ENCODE measurements around the gene IRAK3.
"Not testable (repeated sequence)": the region's sequence is repeated elsewhere in the genome, so short reads cannot be mapped to it uniquely, and the experiment has no call there.

IRAK3 gene

DNA sequence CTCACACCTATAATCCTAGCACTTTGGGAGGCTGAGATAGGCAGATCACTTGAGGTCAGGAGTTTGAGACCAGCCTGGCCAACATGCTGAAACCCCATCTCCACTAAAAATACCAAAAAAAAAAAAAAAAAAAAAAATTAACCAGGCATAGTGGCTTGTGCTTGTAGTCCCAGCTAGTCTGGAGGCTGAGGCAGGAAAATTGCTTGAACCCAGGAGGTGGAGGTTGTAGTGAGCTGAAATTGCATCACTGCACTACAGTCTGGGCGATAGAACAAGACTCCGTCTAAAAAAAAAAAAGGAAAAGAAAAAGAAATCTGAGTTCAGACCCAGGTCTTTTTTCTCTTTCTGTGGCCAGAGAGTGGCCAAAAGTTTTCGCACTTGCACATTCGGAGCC, 47.3 kb downstream of the IRAK3 start:
- peaks cover 29% of the 10 kb centered on the region for H3K4me1 ChIP-seq (ENCODE audit: control insufficient read depth, insufficient read depth, low read length)
- H3K9me3 ChIP-seq (ENCODE audit: control insufficient read depth, low read length); H3K36me3 ChIP-seq (ENCODE audit: control insufficient read depth, insufficient read depth, low read length); H3K4me3 ChIP-seq (ENCODE audit: insufficient read depth, low read depth, low read length); H3K27ac ChIP-seq (ENCODE audit: insufficient read depth, low read depth, low read length, poor library complexity, severe bottlenecking); H3K27me3 ChIP-seq (ENCODE audit: control insufficient read depth, insufficient read depth, low read length, poor library complexity, severe bottlenecking): not testable (repeated sequence)
- WGBS, 2 experiments = 93 to 96% methylated on average over 4 of the region's 4 CpGs

GRCh38 chr12:66236969-66237368, 48.0 kb downstream of the IRAK3 start:
- 92 to 94% methylated on average over 2 of the region's 2 CpGs for WGBS, 2 experiments
- Histone ChIP-seq H3K4me3 (ENCODE audit: insufficient read depth, low read depth, low read length) (no peak overlapping the region), H3K36me3 (ENCODE audit: control insufficient read depth, insufficient read depth, low read length) (no peaks in the 10 kb centered on the region), H3K4me1 (ENCODE audit: control insufficient read depth, insufficient read depth, low read length) (peaks cover 32% of the 10 kb centered on the region), H3K27me3 (ENCODE audit: control insufficient read depth, insufficient read depth, low read length, poor library complexity, severe bottlenecking) (peaks cover 9% of the 10 kb centered on the region), H3K9me3 (ENCODE audit: control insufficient read depth, low read length) (no peaks in the 10 kb centered on the region), H3K27ac (ENCODE audit: insufficient read depth, low read depth, low read length, poor library complexity, severe bottlenecking) (no peak overlapping the region)

GRCh38 chr12:66237505-66238175, 48.6 kb downstream of the IRAK3 start:
- Histone ChIP-seq H3K36me3 (ENCODE audit: control insufficient read depth, insufficient read depth, low read length) (no peaks in the 10 kb centered on the region), H3K9me3 (ENCODE audit: control insufficient read depth, low read length) (no peaks in the 10 kb centered on the region), H3K27ac (ENCODE audit: insufficient read depth, low read depth, low read length, poor library complexity, severe bottlenecking) (no peak overlapping the region), H3K4me3 (ENCODE audit: insufficient read depth, low read depth, low read length) (no peak overlapping the region), H3K4me1 (ENCODE audit: control insufficient read depth, insufficient read depth, low read length) (peaks cover 32% of the 10 kb centered on the region), H3K27me3 (ENCODE audit: control insufficient read depth, insufficient read depth, low read length, poor library complexity, severe bottlenecking) (peaks cover 9% of the 10 kb centered on the region)
- 73 to 80% methylated on average over 2 of the region's 2 CpGs for WGBS, 2 experiments

- 0 to 14% methylated on average over 1 of the region's 1 CpG for whole genome bisulfite sequencing, 2 experiments
- H3K4me1 ChIP-seq (ENCODE audit: control insufficient read depth, insufficient read depth, low read length) = peaks cover 32% of the 10 kb centered on the region
These were observed 50.3 kb downstream of the IRAK3 start for GRCh38 chr12:66239295-66239694.

DNA sequence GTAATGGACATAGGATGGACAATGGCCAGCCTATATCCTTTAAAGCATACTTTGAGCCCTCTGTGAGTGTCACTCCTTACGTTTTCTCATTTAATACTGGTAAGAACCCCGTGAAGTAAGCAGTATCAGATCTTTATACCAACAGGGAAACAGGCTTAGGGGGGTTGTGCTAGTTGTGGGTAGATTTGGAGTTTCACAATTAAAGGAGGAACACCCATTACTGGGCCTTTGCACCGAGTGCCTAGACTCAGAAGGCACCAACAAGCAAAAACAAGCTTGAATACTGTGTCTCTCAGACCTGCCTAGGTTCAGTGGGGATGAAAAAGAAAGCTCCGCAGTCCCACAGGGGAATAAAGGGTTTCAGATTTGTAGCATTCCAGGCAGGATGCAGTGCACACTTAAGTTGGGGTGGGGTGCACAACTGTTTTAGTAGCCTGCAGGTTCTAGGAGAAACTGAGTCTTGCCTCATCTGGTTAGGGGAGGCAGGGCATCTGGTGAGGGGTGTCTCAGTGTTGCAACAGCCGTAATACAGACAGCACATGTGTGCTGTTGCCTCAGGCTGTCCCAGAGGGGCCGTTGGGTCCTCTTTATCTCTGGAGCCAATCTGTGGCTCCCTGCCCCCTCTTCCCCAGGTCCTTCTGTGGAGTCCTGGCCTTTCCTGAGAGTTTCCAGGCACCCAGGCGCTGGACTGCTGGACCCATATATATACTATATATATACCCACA, 51.2 kb downstream of the IRAK3 start:
- no peaks in the 10 kb centered on the region for H3K36me3 ChIP-seq (ENCODE audit: control insufficient read depth, insufficient read depth, low read length)
- H3K27ac ChIP-seq (ENCODE audit: insufficient read depth, low read depth, low read length, poor library complexity, severe bottlenecking) = no peak overlapping the region
- no peaks in the 10 kb centered on the region for H3K9me3 ChIP-seq (ENCODE audit: control insufficient read depth, low read length)
- peaks cover 32% of the 10 kb centered on the region for H3K4me1 ChIP-seq (ENCODE audit: control insufficient read depth, insufficient read depth, low read length)
- no peak overlapping the region for H3K4me3 ChIP-seq (ENCODE audit: insufficient read depth, low read depth, low read length)
- 90 to 93% methylated on average over 6 of the region's 7 CpGs for WGBS, 2 experiments
- peaks cover 9% of the 10 kb centered on the region for H3K27me3 ChIP-seq (ENCODE audit: control insufficient read depth, insufficient read depth, low read length, poor library complexity, severe bottlenecking)

More at GRCh38 chr12:66239295-66239694, 50.3 kb downstream of the IRAK3 start:
- Histone ChIP-seq H3K27ac (ENCODE audit: insufficient read depth, low read depth, low read length, poor library complexity, severe bottlenecking) (no peak overlapping the region), H3K9me3 (ENCODE audit: control insufficient read depth, low read length) (no peaks in the 10 kb centered on the region), H3K36me3 (ENCODE audit: control insufficient read depth, insufficient read depth, low read length) (no peaks in the 10 kb centered on the region), H3K27me3 (ENCODE audit: control insufficient read depth, insufficient read depth, low read length, poor library complexity, severe bottlenecking) (peaks cover 9% of the 10 kb centered on the region), H3K4me3 (ENCODE audit: insufficient read depth, low read depth, low read length) (no peak overlapping the region)

DNA sequence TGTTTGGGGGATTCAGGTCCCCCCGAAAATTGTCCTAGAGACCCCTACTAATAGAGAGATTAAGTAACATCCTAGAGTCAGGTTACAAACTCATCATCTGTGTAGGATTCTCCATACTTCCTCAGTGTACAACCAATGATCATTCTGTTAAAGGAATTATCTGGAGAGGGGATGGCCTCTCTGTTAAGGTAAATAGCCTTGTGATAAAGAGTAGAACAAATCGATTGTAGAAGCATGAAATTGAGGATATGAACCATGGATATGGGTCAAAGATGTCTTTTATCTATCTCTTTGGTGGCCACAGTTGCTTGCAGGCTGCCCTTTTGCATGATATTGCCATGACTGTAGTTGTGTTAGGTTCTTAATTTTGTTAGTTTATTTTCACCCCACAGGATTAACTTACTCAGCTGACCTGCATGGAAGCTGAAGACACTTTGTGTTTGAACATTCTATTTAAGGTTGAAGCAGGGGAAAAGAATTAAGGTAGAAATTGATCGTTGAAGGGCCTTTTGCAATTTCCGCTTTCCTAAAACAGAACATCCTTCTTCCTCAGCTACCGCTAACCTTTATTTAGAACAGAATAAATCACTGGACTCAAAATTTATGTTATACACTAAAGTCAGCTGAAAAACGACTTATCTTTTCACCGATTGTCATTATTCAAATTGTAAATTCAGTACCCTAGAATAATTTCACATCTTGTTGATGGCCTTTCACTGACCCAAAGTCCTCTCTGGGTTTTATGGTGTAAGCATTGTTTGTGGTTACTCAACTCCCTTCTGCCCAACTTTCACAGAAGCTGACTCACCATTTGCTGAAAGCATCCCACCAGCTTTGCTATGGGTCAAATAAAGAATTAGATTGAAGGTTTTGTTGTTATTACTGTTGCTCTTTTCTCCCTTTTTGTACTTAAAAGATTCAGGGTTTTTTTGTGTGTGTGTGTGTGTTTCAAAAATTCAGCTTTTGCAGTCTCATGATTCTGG, 52.3 kb downstream of the IRAK3 start:
- Histone ChIP-seq H3K9me3 (ENCODE audit: control insufficient read depth, low read length) (no peaks in the 10 kb centered on the region), H3K4me1 (ENCODE audit: control insufficient read depth, insufficient read depth, low read length) (peaks cover 32% of the 10 kb centered on the region), H3K36me3 (ENCODE audit: control insufficient read depth, insufficient read depth, low read length) (no peaks in the 10 kb centered on the region), H3K27ac (ENCODE audit: insufficient read depth, low read depth, low read length, poor library complexity, severe bottlenecking) (no peak overlapping the region), H3K4me3 (ENCODE audit: insufficient read depth, low read depth, low read length) (no peak overlapping the region), H3K27me3 (ENCODE audit: control insufficient read depth, insufficient read depth, low read length, poor library complexity, severe bottlenecking) (peaks cover 3% of the 10 kb centered on the region)
- WGBS, 2 experiments = 89 to 95% methylated on average over 7 of the region's 7 CpGs

- Histone ChIP-seq H3K27me3 (ENCODE audit: control insufficient read depth, insufficient read depth, low read length, poor library complexity, severe bottlenecking) (no peaks in the 10 kb centered on the region), H3K36me3 (ENCODE audit: control insufficient read depth, insufficient read depth, low read length) (no peaks in the 10 kb centered on the region), H3K27ac (ENCODE audit: insufficient read depth, low read depth, low read length, poor library complexity, severe bottlenecking) (no peak overlapping the region), H3K4me3 (ENCODE audit: insufficient read depth, low read depth, low read length) (no peak overlapping the region), H3K9me3 (ENCODE audit: control insufficient read depth, low read length) (no peaks in the 10 kb centered on the region), H3K4me1 (ENCODE audit: control insufficient read depth, insufficient read depth, low read length) (peaks cover 32% of the 10 kb centered on the region)
- 90 to 99% methylated on average over 2 of the region's 2 CpGs for WGBS, 2 experiments
These were observed 53.3 kb downstream of the IRAK3 start for GRCh38 chr12:66242311-66242710.

DNA sequence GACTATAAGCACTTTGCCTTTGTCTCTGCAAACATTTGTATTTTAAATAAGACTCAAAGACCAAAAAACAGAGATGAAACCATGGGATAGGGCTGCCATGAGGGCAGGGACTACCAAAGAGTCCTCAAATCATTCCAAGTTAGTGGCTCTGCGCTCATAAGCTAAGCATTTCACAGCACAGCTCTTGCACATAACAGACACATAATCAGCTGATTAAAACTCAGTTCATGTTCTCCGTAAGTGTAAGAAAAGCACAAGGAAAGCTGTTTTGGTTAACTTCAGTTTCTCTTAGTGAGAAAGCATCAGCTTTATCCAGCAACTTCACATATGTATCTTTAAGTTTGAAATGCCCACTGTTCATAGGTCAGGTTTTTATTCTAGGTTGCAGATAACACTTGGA, 54.9 kb downstream of the IRAK3 start:
- Histone ChIP-seq H3K4me3 (ENCODE audit: insufficient read depth, low read depth, low read length) (no peak overlapping the region), H3K27me3 (ENCODE audit: control insufficient read depth, insufficient read depth, low read length, poor library complexity, severe bottlenecking) (no peaks in the 10 kb centered on the region), H3K36me3 (ENCODE audit: control insufficient read depth, insufficient read depth, low read length) (no peaks in the 10 kb centered on the region), H3K27ac (ENCODE audit: insufficient read depth, low read depth, low read length, poor library complexity, severe bottlenecking) (no peak overlapping the region), H3K4me1 (ENCODE audit: control insufficient read depth, insufficient read depth, low read length) (peaks cover 16% of the 10 kb centered on the region), H3K9me3 (ENCODE audit: control insufficient read depth, low read length) (no peaks in the 10 kb centered on the region)
- 94 to 97% methylated on average over 2 of the region's 2 CpGs for WGBS, 2 experiments

DNA sequence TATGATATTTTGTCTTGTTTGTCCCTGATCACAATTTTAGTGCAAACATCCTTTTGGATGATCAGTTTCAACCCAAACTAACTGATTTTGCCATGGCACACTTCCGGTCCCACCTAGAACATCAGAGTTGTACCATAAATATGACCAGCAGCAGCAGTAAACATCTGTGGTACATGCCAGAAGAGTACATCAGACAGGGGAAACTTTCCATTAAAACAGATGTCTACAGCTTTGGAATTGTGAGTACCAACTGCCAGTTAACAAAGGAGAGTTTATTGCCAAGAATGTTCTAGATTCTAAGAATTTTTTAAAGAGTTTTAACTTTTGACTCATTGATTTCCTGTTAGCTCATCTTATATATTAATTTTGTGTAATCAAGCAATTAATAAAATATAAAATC, 55.4 kb downstream of the IRAK3 start:
- Histone ChIP-seq H3K36me3 (ENCODE audit: control insufficient read depth, insufficient read depth, low read length) (no peaks in the 10 kb centered on the region), H3K9me3 (ENCODE audit: control insufficient read depth, low read length) (no peaks in the 10 kb centered on the region), H3K4me1 (ENCODE audit: control insufficient read depth, insufficient read depth, low read length) (peaks cover 11% of the 10 kb centered on the region), H3K27ac (ENCODE audit: insufficient read depth, low read depth, low read length, poor library complexity, severe bottlenecking) (no peak overlapping the region), H3K27me3 (ENCODE audit: control insufficient read depth, insufficient read depth, low read length, poor library complexity, severe bottlenecking) (no peaks in the 10 kb centered on the region), H3K4me3 (ENCODE audit: insufficient read depth, low read depth, low read length) (no peak overlapping the region)
- 94 to 95% methylated on average over 1 of the region's 1 CpG for WGBS, 2 experiments

DNA sequence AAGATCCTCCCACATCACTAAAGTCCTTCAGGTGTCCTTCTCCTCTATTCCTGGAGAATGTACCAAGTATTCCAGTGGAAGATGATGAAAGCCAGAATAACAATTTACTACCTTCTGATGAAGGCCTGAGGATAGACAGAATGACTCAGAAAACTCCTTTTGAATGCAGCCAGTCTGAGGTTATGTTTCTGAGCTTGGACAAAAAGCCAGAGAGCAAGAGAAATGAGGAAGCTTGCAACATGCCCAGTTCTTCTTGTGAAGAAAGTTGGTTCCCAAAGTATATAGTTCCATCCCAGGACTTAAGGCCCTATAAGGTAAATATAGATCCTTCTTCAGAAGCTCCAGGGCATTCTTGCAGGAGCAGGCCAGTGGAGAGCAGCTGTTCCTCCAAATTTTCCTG, 58.7 kb downstream of the IRAK3 start:
- no peaks in the 10 kb centered on the region for H3K27me3 ChIP-seq (ENCODE audit: control insufficient read depth, insufficient read depth, low read length, poor library complexity, severe bottlenecking)
- no peaks in the 10 kb centered on the region for H3K4me1 ChIP-seq (ENCODE audit: control insufficient read depth, insufficient read depth, low read length)
- no peaks in the 10 kb centered on the region for H3K9me3 ChIP-seq (ENCODE audit: control insufficient read depth, low read length)
- H3K36me3 ChIP-seq (ENCODE audit: control insufficient read depth, insufficient read depth, low read length) = no peaks in the 10 kb centered on the region
- no peak overlapping the region for H3K4me3 ChIP-seq (ENCODE audit: insufficient read depth, low read depth, low read length)
- no peak overlapping the region for H3K27ac ChIP-seq (ENCODE audit: insufficient read depth, low read depth, low read length, poor library complexity, severe bottlenecking)

All from ectodermal cell (in vitro differentiated cells).